Prostate gland (tissue), 2 donors: ENCODE measurements around the gene TSPOAP1.

Experiments used
- CTCF ChIP-seq, 4 experiments: fragments of 200-600 bp in 2 of 4; fragments of 450-650 bp in 2 of 4; sonication (generic) in 2 of 4; IDR thresholded peaks; 1 replicate in 3 of 4; 2 replicates in 1 of 4; pipeline ENCODE4 v1.5.1; 2016 to 2019; ENCODE audit warnings: antibody characterized with exemption in 4 of 4, mild to moderate bottlenecking in 2 of 4, moderate library complexity in 2 of 4
- POLR2A ChIP-seq: fragments of 450-650 bp; IDR thresholded peaks from one replicate; pipeline ENCODE4 v1.6.1; 2016; ENCODE audit warnings: antibody characterized with exemption, mild to moderate bottlenecking
- POLR2AphosphoS5 ChIP-seq: sonication (generic); formaldehyde crosslinking; IDR thresholded peaks from one replicate; pipeline ENCODE4 v1.6.1; 2017; ENCODE audit warnings: antibody characterized with exemption

- no peak for TF ChIP-seq POLR2A
- TF ChIP-seq CTCF (IDR thresholded peaks at IDR 0.05): no peak
- TF ChIP-seq POLR2AphosphoS5: no peak
Observed at GRCh38 chr17:58336456-58337209, 8.0 kb upstream of the TSPOAP1 start.
